Measurements from ENCODE around the gene ABCA13.

Gene ABCA13

GRCh38 chr7:48347230-48347825 is 176.1 kb downstream of the ABCA13 start:
- no peak for DNase-seq (ENCODE audit: low read depth, low spot score)
- H3K27ac ChIP-seq: no peak overlapping the region

- H3K27ac ChIP-seq: no peak overlapping the region
- DNase-seq (ENCODE audit: low read depth, low spot score): no peak
Measured at GRCh38 chr7:48350515-48350914, 179.3 kb downstream of the ABCA13 start.

- H3K27ac ChIP-seq: no peak overlapping the region
- no peak for DNase-seq (ENCODE audit: low read depth, low spot score)
Measured at GRCh38 chr7:48351900-48352299, 180.6 kb downstream of the ABCA13 start.

GRCh38 chr7:48355346-48355745 is 184.1 kb downstream of the ABCA13 start:
- H3K27ac ChIP-seq: no peak overlapping the region
- DNase-seq (ENCODE audit: low read depth, low spot score): no peak

GRCh38 chr7:48360574-48360973 is 189.3 kb downstream of the ABCA13 start:
- H3K27ac ChIP-seq: no peak overlapping the region
- peak; percentile 22 for DNase-seq (ENCODE audit: low read depth, low spot score)

GRCh38 chr7:48363174-48363573 is 191.9 kb downstream of the ABCA13 start:
- no peak overlapping the region for H3K27ac ChIP-seq
- no peak for DNase-seq (ENCODE audit: low read depth, low spot score)

- no peak for DNase-seq (ENCODE audit: low read depth, low spot score)
- H3K27ac ChIP-seq: no peak overlapping the region
Measured at GRCh38 chr7:48365010-48365409, 193.8 kb downstream of the ABCA13 start.

GRCh38 chr7:48366096-48366495 is 194.8 kb downstream of the ABCA13 start:
- peak; percentile 40 for DNase-seq (ENCODE audit: low read depth, low spot score)

GRCh38 chr7:48376263-48376662 is 205.0 kb downstream of the ABCA13 start:
- no peak for DNase-seq (ENCODE audit: low read depth, low spot score)

More at GRCh38 chr7:48366096-48366495, 194.8 kb downstream of the ABCA13 start:
- H3K27ac ChIP-seq: no peak overlapping the region

GRCh38 chr7:48380921-48381320 is 209.7 kb downstream of the ABCA13 start:
- no peak overlapping the region for H3K27ac ChIP-seq
- no peak for DNase-seq (ENCODE audit: low read depth, low spot score)

More at GRCh38 chr7:48376263-48376662, 205.0 kb downstream of the ABCA13 start:
- H3K27ac ChIP-seq: no peak overlapping the region

- H3K27ac ChIP-seq: no peak overlapping the region
- DNase-seq (ENCODE audit: low read depth, low spot score): no peak
Measured at GRCh38 chr7:48381571-48381970, 210.3 kb downstream of the ABCA13 start.

- H3K27ac ChIP-seq: no peak overlapping the region
- peak; percentile 61 for DNase-seq (ENCODE audit: low read depth, low spot score)
Measured at GRCh38 chr7:48384180-48384752, 213.0 kb downstream of the ABCA13 start.

GRCh38 chr7:48387932-48388331 is 216.7 kb downstream of the ABCA13 start:
- H3K27ac ChIP-seq: no peak overlapping the region
- no peak for DNase-seq (ENCODE audit: low read depth, low spot score)

- no peak for DNase-seq (ENCODE audit: low read depth, low spot score)
- H3K27ac ChIP-seq: no peak overlapping the region
Measured at GRCh38 chr7:48388911-48389310, 217.7 kb downstream of the ABCA13 start.

GRCh38 chr7:48389977-48390376 is 218.7 kb downstream of the ABCA13 start:
- H3K27ac ChIP-seq: peak overlapping the region; percentile 22
- peak; percentile 69 for DNase-seq (ENCODE audit: low read depth, low spot score)

GRCh38 chr7:48390388-48391327 is 219.4 kb downstream of the ABCA13 start:
- peak overlapping the region; percentile 22 for H3K27ac ChIP-seq
- no peak for DNase-seq (ENCODE audit: low read depth, low spot score)

GRCh38 chr7:48398191-48398590 is 226.9 kb downstream of the ABCA13 start:
- H3K27ac ChIP-seq: no peak overlapping the region
- no peak for DNase-seq (ENCODE audit: low read depth, low spot score)

GRCh38 chr7:48402721-48403120 is 231.5 kb downstream of the ABCA13 start:
- H3K27ac ChIP-seq: no peak overlapping the region
- no peak for DNase-seq (ENCODE audit: low read depth, low spot score)

- H3K27ac ChIP-seq: no peak overlapping the region
- DNase-seq (ENCODE audit: low read depth, low spot score): no peak
Measured at GRCh38 chr7:48408731-48409130, 237.5 kb downstream of the ABCA13 start.

- no peak overlapping the region for H3K27ac ChIP-seq
- DNase-seq (ENCODE audit: low read depth, low spot score): no peak
Measured at GRCh38 chr7:48411619-48412018, 240.4 kb downstream of the ABCA13 start.
